NCI-H146 (cell line): ENCODE data around the gene HES5.

Experiments
- DNase-seq: peaks from one replicate; lab custom pipeline; 2025; lab: John Stamatoyannopoulos, UW

Gene HES5

DNA sequence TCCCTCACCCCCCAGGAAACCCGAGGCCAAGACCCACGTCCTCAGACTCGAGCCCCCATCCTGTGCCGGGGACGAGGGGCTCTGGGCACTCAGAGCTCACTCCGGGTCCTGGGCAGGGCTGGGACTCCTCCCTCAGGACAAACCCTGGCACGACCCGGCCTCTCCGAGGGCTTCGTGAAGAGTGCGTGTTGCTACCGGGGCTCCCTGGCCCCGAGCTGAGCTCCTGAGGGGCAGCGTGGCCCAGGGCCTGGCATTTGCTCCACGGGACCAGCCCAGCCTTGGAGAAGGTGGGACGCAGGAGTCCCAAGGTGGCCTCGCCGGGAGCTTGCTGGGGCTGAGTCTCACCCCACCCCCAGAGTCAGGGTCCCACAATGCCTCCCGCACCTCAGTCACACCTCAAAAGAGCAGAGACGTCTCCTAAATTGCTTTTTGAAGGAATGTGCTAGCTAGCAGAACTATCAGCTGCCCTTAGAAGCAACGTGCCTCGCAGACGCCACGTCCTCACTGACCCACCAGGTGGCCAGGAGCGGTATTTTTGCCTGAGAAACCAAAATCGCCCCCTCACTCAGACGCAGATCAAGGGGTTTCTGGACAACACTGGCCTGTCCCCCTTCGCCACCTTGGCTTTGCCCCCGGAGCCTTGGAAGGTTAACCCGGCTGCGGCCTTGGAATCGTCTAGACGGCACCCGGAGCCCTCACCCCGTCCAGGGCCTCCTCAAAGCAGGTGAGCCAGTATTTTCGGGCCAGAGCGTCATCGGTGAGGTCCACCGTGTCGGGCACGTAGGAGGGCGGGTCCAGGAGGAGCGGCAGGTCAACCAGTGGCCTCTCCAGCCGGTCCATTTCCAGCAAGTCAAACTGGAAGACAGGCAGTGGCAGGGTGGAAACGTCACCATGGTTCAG, 14.9 kb downstream of the HES5 start:
- DNase-seq: no peak

DNA sequence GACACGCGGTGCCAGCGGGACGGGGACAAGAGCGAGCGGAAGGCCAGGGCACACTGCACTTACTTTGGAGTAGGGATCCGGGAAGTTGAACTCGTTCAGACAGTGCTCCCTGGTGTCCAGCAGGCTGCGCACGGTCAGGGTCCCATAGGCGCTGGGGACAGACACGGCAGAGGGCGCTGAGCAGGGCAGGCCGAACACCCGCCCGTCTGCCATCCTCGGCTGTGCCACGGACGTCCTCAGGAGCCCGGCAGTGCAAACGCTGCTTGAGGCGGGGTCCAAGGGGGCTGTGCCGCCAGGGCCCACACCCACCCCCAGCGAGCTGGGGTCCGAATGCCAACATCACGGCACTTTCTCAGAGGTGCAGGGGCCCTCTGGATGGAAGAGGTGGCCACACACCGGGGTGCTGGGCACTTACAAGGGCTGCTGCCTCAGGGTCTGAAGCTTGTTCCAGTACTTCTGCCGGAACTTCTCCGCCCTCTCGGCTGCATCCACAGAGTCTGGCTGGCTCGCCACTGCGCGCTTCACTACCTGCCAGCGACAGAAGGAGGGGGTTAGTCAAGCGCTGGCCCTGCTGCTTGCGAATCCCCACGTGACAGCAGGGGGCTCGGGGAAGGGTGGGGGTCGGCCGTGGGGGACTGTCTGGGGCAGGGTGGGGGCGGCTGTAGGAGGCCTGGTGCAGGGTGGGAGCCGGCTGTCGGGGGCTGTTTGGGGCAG, 16.0 kb downstream of the HES5 start:
- DNase-seq: no peak

- DNase-seq: no peak
Measured at GRCh38 chr1:2512862-2513421, 17.1 kb downstream of the HES5 start.

DNA sequence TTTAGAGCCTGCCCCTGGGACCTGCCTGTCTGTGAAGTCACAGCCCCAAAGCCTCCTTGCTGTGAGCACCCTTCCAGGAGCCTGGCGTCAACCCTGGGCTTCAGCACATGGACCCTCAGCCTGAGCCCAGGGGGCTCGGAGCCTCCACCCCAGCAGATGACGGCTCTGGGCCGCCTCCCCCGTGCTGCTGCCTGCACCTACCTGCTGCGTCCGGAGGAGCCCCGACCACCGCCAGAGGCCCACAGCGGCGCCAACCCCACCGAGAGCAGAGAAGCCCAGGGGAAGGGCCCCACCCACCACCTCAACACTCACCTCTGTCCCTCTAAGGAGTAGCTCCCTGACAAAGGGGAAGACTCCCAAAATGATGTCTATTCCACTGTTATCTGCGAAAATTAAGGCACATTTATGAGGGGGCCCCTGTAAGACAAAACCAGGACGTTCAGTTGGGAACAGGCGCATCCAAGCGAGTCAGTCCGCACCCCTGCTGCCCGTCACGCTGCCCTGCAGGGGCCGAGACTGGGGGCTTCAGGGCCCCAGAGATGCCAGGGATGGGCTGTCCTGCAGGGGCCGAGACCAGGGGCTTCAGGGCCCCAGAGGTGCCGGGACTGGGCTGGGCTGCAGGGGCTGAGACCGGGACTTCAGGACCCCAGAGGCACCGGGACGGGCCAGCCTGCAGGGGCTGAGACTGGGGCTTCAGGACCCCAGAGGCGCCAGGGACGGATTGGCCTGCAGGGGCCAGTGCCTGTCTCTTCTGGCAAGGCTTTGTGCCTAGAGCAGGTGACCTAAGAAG, 19.5 kb downstream of the HES5 start:
- DNase-seq: no peak

- DNase-seq: no peak
Measured at GRCh38 chr1:2509589-2509988, 20.5 kb downstream of the HES5 start.

DNA sequence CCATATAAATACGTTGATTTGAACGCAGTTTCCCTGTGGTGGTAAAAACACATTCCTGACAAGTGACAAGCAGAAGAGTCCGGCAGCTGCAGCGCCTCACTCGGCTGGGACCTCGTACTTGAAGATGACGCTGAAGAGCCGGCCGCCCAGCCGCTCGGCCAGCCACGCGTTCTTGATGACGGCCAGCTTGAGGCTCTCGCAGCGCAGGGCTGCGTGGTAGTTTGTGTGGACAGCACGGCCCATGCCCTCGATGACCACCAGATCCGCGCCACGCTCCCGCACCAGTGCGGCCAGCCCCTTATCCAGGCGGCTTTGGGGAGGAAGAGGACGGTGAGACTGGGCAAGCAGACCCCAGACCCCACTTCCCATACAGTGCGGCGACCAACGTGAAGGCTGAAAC, 21.3 kb downstream of the HES5 start:
- DNase-seq: no peak

DNA sequence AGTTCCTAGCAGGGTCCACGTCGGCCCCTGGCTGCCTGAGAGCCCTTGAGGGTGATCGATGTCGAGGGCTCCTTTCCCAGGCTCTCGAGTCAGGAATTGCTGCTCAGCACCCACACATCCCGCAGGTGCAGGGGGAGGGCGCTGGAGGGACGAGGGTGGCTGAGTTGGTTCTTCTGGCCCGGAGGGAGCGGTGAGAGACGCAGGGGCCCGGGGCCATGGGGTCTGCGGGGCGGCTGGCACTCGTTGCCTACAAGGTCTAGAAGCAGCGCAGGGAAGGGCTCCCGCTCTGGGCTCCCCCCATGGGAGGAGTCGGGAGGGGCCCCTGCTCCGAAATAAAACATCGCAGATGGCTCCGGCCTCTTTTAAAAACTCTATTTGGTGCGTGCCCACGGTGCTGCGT, 21.9 kb downstream of the HES5 start:
- DNase-seq: no peak

DNA sequence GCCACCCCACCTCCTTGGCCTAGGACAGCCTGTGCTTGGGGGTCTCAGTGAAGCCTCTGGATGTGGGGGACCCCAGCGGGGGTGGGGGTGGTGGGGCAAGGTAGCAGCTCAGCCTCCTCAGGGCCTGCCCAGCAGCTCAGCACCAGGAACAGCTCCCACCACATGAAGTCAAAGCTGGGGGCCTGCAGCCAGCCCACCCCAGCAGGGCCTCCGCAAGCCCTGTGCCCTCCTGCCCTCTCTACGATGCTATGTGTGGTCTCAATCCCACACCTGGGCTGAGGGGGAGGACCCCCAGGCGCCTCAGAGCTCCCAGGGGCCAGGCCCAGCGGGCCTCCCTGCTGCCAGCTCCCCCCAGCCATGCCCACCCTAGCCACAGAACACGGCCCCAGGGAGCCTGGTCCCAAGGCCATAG, 22.3 kb downstream of the HES5 start:
- DNase-seq: no peak

- no peak for DNase-seq
Measured at GRCh38 chr1:2506901-2507565, 23.0 kb downstream of the HES5 start.

- DNase-seq: no peak
Measured at GRCh38 chr1:2506007-2506860, 23.8 kb downstream of the HES5 start.

DNA sequence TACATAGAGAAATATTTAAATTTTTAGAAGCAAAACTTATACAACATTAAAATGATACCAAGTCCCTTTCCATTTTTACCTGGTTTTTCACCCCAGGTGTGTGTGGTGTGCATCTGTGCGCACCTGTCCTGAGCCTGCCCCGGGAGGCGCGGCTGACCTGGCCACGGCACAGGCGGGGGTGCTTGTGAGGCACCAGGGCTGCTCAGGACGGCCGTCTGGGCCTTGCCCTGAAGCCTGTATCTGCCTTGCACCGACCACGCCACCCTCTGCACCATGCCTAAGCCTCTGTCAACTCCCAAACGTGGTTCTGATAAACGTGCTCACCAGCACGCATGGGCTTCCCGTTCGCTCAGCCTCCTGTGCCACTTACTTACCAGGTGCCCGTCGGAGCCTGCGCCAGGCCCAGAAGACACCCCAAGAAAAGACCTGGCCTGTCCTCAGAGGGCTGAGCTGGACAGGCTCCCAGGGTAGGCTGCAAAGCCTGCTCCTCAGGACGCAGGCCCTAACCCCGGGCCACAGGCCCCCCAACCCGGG, 24.5 kb downstream of the HES5 start:
- DNase-seq: no peak

DNA sequence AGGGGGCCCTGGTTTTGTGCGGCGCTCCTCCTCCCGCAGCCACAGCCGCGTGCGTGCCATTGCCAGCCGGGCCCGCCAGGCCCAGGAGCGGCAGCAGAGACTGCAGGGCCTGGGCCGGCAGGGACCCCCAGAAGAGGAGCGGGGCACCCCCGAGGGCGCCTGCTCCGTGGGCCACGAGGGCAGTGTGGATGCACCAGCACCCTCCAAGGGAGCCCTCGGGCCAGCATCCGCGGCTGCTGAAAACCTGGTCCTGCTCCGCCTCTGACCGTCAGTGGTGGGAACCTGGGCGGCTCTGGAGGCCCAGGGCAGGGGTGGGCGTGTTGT, 25.2 kb downstream of the HES5 start:
- DNase-seq: no peak

- DNase-seq: no peak
Measured at GRCh38 chr1:2504225-2504948, 25.7 kb downstream of the HES5 start.

GRCh38 chr1:2503554-2504224, 26.4 kb downstream of the HES5 start:
- DNase-seq: no peak

- DNase-seq: no peak
Measured at GRCh38 chr1:2502661-2503553, 27.2 kb downstream of the HES5 start.

DNA sequence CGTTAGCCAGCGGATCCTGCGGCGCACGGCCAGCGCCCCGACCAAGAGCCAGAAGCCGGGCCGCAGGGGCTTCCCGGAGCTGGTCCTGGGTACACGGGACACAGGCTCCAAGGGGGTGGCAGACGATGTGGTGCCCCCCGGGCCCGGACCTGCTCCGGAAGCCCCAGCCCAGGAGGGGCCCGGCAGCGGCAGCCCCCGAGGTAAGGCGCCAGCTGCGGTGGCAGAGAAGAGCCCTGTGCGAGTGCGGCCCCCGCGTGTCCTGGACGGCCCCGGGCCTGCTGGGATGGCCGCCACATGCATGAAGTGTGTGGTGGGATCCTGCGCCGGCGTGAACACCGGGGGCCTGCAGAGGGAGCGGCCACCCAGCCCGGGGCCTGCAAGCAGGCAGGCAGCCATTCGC, 27.9 kb downstream of the HES5 start:
- no peak for DNase-seq

DNA sequence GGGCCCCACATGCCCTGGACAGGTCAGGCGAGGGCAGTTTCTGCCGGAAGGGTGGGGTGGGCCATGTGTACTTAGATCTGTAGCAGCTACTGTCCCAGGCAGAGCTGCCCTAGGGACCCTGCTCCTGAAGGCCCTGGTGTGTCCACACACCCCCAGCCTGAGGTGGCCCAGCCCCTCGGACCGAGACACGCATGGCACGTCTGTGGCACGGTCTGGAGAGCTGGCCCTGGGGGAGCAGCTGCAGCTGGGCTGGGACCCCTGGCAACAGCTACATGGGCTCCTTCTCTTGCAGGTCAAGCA, 28.3 kb downstream of the HES5 start:
- no peak for DNase-seq

DNA sequence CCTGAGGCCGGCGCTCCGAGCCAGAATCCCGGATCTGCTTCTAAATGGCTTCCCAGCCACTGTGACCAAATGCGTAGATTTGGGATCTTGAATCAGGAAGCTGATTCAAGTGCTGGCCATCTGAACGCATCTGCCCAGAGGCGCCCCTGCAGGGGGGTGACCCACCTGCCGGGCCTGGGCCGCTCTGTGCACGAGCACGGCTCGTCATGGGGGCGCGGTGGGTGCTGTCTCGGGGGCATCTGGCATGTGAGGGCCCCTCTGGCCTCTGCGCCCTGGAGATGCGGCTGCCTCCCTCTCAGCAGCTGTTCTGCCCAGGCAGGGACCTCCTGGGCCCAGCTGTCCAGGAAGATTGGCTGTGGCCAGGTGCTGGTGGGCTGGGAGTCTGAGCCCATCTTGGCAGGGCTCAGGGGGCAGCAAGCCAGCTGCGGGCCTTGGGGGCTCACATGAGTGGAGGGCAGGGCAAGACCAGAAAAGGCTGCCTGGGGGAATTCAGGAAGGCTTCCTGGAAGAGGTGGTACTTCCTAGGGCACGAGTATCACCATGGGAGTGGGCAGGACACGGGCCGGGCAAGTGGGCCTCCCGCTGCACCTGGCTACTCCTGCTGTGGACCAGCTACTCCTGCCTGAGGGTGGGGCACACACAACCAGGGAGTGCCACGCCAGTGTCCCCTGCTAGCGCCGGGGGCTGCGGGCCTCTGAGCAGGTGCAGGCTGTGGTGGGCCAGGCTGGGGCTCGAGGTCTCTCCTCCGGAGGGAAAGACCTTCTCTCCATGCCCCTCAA, 28.8 kb downstream of the HES5 start:
- no peak for DNase-seq
